GM19240 (cell line): ENCODE data around the gene RDX.
"Not testable (repeated sequence)": the region's sequence is repeated elsewhere in the genome, so short reads cannot be mapped to it uniquely, and the experiment has no call there.

ENCODE experiments used
- DNase-seq: peaks from one replicate; pipeline ENCODE4 v3.0.0; 2011; ENCODE audit warnings: low spot score; ENCODE audit not compliant: insufficient read length

RDX gene

DNA sequence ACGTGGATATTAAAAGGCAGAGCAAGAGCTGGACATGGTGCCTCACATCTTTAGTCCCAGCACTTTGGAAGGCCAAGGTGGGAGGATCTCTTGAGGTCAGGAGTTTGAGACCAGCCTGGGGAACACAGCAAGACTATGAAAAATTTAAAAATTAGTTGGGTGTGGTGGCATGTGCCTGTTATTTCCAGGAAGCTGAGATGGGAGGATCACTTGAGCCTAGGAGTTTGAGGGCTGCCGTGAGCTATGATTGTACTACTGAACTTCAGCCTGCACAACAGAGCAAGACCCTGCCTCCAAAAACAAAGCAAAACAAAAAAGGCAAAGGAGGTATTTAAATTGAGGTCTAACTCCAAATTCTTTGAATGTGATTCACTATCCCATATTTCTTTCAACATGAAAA is 23.5 kb downstream of the RDX start:
- no peak for DNase-seq

DNA sequence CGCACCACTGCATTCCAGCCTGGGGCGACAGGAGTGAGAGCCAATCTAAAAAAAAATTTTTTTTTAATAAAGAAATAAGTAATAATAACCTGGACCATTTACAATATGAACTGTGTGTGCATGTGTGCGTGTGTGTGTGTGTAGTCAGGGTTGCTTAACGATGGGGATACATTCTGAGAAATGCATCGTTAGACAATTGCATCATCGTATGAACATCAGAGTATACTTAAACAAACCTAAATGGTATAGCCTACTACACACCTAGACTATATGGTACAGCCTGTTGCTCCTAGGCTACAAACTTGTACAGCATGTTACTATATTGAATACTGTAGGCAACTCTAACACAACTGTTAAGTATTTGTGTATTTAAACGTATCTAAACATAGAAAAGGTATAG is 26.4 kb downstream of the RDX start:
- DNase-seq, result no peak

- DNase-seq, result no peak
Observed at GRCh38 chr11:110268441-110268840, 28.0 kb downstream of the RDX start.

DNA sequence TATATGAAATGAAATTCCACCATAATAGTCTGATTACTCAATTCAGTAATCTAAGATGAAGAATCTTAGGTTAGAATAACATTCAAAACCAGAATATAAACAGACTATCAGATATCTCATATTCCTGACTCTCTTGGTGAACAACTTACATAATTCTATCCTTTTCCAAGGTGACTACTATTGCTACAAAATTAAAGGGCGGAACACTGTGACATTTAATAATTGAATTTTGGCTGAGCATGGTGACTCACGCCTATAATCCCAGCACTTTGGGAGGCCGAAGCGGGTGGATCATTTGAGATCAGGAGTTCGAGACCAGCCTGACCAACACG is 34.4 kb downstream of the RDX start:
- no peak for DNase-seq

DNA sequence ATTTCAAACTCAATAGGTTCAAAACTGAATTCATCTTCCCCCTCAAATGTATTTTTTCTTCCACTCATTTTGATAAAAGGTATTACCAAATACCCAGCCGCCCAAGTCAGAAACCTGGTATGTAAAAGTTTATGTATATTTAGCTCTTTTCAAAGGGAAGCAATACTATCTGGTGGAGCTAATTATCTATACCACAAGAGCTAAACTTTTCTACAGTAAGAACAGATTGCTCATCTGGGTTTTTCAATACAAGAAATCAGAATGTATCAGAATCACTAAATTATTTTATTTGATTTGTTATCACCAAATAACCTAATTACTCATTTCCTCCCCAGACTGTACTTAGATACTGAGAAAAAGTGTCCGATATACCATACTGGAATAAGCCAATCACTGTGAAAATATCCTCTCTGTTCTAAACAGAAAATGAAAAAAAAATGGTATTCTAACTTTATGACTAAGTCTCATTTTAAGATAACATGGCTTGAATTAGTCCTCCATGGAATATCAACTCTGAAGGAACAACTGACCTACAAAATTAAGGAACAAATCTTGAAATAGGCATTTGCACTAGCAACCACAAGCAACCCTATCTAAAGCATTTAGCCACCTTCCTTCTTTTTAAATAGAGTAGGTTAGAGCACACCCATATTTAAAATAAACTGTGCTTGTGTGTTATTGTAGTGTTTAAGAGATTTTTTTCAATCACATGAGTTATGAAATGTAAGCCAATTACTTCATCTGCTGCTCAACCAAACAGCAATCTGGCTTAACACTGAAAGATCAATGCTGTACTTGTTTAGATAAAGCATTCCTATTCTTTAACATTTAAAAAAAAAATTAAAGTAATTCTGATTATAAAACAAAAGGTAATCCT is 35.0 kb downstream of the RDX start:
- DNase-seq, result no peak

DNA sequence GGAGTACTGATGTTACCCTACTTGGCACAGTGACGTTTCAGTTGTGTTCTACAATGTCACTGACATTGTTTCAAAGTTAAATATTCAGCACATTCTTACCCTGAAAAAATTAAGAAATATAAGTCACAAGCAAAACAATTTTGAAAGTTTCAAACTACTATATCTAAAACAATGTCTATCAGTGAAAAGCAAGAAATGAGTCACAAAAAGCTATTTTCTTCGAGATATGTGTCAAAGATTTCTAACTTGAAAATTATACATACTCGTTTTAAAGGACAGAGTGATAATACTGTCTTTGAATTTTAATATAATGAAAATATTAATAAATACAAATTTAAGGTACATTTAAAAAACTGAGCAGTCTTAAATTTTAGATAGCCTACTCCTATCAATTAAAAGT is 42.9 kb downstream of the RDX start:
- no peak for DNase-seq

- DNase-seq, result no peak
Observed at GRCh38 chr11:110251836-110252235, 44.6 kb downstream of the RDX start.

DNA sequence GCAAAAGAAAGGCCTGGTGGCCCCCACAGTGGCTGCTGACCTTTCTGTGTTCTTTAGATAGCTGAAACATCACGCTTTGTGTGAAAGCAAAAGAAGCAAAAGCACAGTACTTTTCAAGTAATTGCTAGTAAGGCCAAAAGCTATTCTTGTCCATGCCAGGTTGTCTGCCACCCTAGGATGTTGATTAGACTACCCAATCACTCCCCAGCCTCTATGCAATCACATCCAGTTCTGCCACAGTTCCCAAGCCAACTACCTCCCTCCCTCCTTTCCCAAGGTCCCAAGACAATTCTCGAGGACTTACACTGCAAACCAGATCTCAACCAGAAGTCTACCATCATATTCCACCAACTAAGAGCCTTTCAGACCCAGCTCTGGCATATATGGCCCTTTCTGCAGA is 46.2 kb downstream of the RDX start:
- DNase-seq, result no peak

DNA sequence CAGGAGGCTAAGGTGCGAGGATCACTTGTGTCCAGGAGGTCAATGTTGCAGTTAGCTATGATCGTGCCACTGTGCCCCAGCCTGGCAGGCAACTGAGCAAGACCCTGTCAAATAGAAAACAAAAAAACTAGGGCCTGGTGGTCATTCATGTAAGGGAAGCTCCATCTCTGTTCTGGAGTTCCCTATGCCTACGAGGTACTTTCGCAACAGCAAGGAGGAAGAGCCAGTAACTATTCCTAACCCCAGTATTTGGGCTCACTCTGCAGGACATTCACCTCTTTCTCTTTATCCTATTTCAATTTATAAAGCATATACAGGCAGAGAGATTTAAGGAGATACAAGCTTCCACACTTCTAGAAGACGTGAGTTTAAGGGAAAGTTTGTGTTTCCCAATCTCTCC is 46.6 kb downstream of the RDX start:
- no peak for DNase-seq

- no peak for DNase-seq
Observed at GRCh38 chr11:110249066-110249465, 47.3 kb downstream of the RDX start.

DNA sequence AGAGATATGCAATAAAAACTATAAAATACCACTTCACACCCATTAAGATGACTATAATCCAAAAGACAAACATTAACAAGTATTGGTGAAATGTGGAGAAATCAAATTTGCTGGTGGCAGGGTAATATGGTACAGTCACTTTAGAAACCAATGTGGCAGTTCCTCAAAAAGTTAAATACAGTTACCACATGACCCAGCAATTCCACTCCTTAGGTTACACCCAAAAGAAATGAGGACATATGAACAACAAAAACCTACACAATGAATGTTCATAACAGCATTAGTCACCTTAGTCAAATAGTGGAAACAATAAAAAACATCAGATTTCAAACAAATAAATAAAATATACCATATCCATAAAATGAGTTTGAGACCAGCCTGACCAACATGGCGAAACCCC is 52.6 kb downstream of the RDX start:
- no peak for DNase-seq

DNA sequence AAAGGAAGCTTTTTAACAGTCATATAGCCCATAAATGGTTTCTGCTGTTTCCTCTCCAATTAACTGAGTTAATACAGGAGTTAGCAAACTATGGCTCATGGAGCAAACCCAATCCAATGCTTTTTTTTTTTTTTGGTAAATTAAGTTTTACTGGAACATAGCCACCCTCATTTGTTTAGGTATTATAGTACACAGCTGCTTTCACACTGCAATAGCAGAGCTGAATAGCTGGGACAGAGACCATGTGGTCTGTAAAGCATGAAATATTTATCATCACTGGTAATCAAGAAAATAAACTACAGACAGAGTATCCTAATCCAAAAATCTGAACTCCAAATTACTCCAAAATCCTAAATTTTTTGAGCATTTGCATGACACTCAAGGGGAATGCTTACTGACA is 53.7 kb downstream of the RDX start:
- no peak for DNase-seq

GRCh38 chr11:110242188-110242587 is 54.2 kb downstream of the RDX start:
- no peak for DNase-seq

GRCh38 chr11:110235966-110236365 is 60.4 kb downstream of the RDX start:
- DNase-seq, result no peak

GRCh38 chr11:110230377-110230776 is 66.0 kb downstream of the RDX start:
- no peak for DNase-seq

DNA sequence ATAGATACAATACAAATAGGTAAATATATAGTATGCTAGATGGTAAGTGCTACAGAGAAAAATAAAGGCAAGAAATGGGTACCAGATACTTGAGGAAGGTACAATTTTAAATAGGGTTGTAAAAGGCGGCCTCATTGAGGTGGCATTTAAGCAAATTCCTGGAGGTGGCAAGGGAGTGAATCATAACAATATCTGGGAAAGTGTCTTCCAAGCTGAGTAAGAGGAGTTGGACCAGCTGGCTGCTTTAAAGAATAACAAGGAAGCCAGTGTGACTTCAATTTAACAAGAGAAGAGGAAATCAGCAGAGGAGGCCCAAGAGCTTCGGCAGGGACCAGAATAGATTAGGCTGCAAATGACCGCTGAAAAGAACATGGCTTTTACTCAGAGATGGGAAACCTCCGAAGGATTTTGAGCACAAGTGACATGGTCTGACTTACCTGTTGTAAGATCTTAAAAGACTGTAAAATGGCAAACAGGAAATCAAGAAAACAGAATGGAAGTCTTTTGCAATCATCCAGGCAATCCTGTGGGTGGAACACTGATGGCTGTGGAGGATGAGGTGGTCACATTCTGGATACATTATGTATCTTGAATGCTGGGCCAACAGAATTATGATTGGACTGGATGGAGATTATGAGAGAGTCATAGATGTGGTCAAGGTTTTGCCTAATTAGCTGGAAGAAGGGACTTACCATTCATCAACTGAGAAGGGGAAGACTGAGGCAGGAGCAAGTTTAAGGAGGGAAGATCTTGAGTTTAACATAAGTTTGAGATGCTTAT is 77.2 kb downstream of the RDX start:
- no peak for DNase-seq

DNA sequence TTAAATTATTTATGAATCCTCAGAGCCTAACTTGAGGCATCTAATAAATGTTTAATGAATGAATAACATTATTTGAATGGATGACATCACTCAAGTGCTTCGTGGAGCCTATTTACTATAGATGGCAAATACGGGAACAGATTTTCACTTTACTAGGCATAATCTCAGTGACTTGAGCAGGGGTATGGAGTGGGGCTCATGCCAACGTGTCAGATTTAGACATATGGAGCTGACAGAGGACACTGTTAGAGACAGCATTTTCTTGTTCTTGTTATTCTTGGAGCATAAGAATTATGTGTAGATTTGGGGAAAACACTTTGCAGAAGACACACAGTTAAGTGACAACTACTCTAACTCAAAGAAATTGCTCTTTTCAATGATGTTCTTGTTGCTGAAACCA is 78.5 kb downstream of the RDX start:
- DNase-seq, result no peak

DNA sequence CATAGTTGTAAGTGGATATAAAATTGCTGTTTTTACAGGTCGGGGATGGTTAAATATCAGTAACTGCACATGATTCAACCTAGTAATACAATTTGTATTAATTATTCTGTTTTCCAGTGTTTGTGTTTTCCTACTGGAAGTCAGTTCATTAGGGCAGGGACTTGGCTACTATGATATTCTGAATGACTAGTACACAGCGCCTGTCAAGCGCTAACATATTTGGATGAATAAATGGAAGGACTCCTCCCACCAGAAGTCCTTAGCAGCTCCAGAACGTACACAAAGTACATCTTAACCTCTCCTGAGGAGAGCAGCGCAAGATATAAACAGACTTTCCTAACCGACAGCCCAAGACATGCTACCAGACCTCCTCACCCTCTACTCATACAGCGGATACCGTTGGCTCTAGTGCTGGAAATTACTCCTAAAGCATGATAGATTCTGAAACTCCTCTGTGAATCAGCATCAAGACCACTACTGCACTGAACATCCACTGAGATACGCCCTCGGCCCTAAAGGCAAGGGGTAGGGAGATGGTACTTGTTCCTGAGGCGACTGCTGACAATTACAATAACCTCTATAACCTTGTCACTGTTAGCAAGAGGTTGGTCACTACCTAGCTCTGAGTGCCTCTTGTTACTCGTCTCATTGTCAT is 79.1 kb downstream of the RDX start:
- no peak for DNase-seq

- DNase-seq, result not testable (repeated sequence)
Observed at GRCh38 chr11:110209313-110209694, 87.1 kb downstream of the RDX start.

- DNase-seq, result not testable (repeated sequence)
Observed at GRCh38 chr11:110208678-110209312, 87.6 kb downstream of the RDX start.

DNA sequence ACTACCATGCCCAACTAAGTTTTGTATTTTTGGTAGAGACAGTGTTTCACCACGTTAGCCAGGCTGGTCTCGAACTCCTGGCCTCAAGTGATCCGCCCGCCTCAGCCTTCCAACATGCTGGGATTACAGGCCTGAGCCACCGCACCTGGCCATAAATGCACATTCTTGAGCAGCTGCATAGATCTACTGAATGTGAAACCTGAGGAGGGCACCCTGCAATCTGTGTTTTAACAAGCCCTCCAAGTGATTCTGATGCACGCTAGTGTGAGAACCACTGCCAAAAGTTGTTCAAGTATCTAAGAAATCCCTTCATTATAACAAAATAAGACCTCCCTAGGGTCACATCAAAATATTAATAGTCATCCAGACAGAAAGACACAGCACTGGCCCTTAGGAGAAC is 89.3 kb downstream of the RDX start:
- DNase-seq, result no peak

- DNase-seq, result no peak
Observed at GRCh38 chr11:110200836-110201235, 95.6 kb downstream of the RDX start.
